ENCODE results near the gene GCC2. TPM values are rescaled to one million over a fixed set of nuclear protein-coding genes. Genes with fewer than 3 reads are reported as not detected.

Gene GCC2
- polyA plus RNA-seq, 1 of the 3 experiments (the other 2 are of a cell fraction), result 4.5 TPM

DNA sequence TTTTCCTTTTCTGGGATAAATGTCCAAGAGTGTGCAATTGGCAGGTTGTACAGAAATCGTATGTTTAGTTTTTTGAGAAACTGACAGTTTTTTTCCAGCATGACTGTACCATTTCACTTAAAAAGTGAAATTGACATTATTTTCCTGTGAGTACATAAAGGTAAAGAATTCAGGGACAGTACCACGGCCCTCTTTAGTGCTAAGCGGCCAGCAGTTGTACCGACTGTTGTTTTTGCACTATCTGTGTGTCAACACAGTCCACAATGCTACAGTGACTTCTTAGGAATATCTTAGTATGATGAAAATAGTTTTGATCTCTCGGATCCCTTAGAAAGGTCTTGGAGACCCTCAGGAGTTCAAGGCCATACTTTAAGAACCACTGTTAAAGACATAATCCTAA lies 87.9 kb downstream of the GCC2 start (continued):
- TF ChIP-seq NRF1 (IDR thresholded peaks at IDR 0.05; ENCODE audit: low read depth, low read length), result no peak
- TF ChIP-seq SIN3A (IDR thresholded peaks at IDR 0.05; ENCODE audit: borderline replicate concordance, low read depth, low read length), result no peak
- TF ChIP-seq YY1 (IDR thresholded peaks at IDR 0.05; ENCODE audit: low read depth), result no peak
- TF ChIP-seq MEF2A (IDR thresholded peaks at IDR 0.05; ENCODE audit: borderline replicate concordance, low read depth), result no peak
- TF ChIP-seq, protein P1, sequence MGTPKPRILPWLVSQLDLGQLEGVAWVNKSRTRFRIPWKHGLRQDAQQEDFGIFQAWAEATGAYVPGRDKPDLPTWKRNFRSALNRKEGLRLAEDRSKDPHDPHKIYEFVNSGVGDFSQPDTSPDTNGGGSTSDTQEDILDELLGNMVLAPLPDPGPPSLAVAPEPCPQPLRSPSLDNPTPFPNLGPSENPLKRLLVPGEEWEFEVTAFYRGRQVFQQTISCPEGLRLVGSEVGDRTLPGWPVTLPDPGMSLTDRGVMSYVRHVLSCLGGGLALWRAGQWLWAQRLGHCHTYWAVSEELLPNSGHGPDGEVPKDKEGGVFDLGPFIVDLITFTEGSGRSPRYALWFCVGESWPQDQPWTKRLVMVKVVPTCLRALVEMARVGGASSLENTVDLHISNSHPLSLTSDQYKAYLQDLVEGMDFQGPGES (IDR thresholded peaks at IDR 0.05; ENCODE audit: low read depth, low read length), result no peak

DNA sequence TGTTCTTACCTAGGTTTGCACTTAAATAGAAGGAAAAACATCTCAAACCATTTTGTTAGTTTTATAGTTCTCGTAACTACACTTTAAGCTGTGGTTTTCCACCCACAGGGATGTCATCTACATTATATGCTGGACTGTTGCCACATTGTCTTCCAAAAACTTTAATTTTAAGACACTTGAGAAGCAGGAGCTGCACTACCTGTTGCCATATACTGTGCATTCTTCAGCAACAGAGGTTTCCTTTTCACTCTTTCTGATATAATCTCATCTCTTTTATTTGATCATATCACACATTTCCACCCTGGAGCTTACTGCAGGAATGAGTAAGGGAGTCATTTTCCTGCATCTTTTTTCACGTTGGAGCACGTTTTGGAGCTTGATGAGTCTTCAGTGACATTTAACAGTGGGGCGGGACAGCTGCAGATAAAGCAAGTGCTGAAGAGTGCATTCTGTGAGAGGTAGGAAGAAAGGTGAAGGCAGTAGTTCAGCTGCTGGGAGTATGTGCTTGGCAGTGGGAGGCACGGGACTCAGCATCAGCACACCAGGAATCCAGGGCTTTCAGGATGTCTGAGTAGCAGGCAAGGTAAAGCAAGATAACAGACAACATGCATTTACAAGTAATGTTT lies 89.1 kb downstream of the GCC2 start:
- Histone ChIP-seq H3K9ac (no peak overlapping the region), H3K27me3 (ENCODE audit: insufficient read depth) (no peaks in the 10 kb centered on the region), H3K4me3 (ENCODE audit: low read depth in 2 of 2, low read length in 1 of 2) (no peak overlapping the region), H3K27ac (ENCODE audit: low read depth in 2 of 2, low read length in 1 of 2) (no peak overlapping the region), H3K4me2 (peak overlapping the region; percentile 8; the same call in 1 of the 2 replicates), H3K9me2 (no peaks in the 10 kb centered on the region), H3K79me2 (ENCODE audit: insufficient read depth) (peaks cover 89% of the 10 kb centered on the region), H2AFZ (ENCODE audit: low read depth) (no peak overlapping the region), H3K9me3 (no peaks in the 10 kb centered on the region), H3K36me3 (replicated peaks in 1 of 2; ENCODE audit: control insufficient read depth in 1 of 2, insufficient read depth in 2 of 2, low read length in 1 of 2) (peaks cover 0 to 7% of the 10 kb centered on the region in 2 experiments), H3F3A (replicated peaks; ENCODE audit: insufficient read depth) (peaks cover 12% of the 10 kb centered on the region), H3K4me1 (ENCODE audit: control insufficient read depth in 1 of 2, insufficient read depth in 2 of 2, low read depth in 1 of 2, low read length in 1 of 2) (peaks cover 12 to 15% of the 10 kb centered on the region in 2 experiments; a peak in 3 of 4 replicates), H4K20me1 (ENCODE audit: insufficient read depth) (peaks cover 74% of the 10 kb centered on the region)
- ChIA-PET POLR2A (no interaction called here), CTCF (interaction anchor here (0.8 kb wide), 1 partner anchor 98 kb away, joined by 3 read pairs; no protein-coding TSS in a partner anchor)
- 59% methylated on average over 5 of the region's 5 CpGs for WGBS (ENCODE audit: low lambda C conversion rate)
- no peak for TF ChIP-seq NFIC (IDR thresholded peaks at IDR 0.05; ENCODE audit: borderline replicate concordance)
- no peak for TF ChIP-seq POLR2AphosphoS5 (IDR thresholded peaks at IDR 0.05; ENCODE audit: low read depth, low read length)
- TF ChIP-seq MEF2A (IDR thresholded peaks at IDR 0.05; ENCODE audit: borderline replicate concordance, low read depth), result no peak
- no peak for TF ChIP-seq EP300 (IDR thresholded peaks at IDR 0.05; ENCODE audit: borderline replicate concordance in 1 of 2, low read depth in 1 of 2, low read length in 1 of 2)
- TF ChIP-seq, protein P1 (IDR thresholded peaks at IDR 0.05; ENCODE audit: low read depth, low read length), result no peak
- TF ChIP-seq, protein P2, sequence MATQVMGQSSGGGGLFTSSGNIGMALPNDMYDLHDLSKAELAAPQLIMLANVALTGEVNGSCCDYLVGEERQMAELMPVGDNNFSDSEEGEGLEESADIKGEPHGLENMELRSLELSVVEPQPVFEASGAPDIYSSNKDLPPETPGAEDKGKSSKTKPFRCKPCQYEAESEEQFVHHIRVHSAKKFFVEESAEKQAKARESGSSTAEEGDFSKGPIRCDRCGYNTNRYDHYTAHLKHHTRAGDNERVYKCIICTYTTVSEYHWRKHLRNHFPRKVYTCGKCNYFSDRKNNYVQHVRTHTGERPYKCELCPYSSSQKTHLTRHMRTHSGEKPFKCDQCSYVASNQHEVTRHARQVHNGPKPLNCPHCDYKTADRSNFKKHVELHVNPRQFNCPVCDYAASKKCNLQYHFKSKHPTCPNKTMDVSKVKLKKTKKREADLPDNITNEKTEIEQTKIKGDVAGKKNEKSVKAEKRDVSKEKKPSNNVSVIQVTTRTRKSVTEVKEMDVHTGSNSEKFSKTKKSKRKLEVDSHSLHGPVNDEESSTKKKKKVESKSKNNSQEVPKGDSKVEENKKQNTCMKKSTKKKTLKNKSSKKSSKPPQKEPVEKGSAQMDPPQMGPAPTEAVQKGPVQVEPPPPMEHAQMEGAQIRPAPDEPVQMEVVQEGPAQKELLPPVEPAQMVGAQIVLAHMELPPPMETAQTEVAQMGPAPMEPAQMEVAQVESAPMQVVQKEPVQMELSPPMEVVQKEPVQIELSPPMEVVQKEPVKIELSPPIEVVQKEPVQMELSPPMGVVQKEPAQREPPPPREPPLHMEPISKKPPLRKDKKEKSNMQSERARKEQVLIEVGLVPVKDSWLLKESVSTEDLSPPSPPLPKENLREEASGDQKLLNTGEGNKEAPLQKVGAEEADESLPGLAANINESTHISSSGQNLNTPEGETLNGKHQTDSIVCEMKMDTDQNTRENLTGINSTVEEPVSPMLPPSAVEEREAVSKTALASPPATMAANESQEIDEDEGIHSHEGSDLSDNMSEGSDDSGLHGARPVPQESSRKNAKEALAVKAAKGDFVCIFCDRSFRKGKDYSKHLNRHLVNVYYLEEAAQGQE (IDR thresholded peaks at IDR 0.05; ENCODE audit: low read depth, low read length), result no peak
- no peak for TF ChIP-seq FOSL2 (IDR thresholded peaks at IDR 0.05; ENCODE audit: borderline replicate concordance, low read depth)
- no peak for TF ChIP-seq YY1 (IDR thresholded peaks at IDR 0.05; ENCODE audit: low read depth)
- no peak for TF ChIP-seq FOXM1 (IDR thresholded peaks at IDR 0.05; ENCODE audit: low read depth)
- TF ChIP-seq NRF1 (IDR thresholded peaks at IDR 0.05; ENCODE audit: low read depth, low read length), result no peak
- TF ChIP-seq, protein P3, sequence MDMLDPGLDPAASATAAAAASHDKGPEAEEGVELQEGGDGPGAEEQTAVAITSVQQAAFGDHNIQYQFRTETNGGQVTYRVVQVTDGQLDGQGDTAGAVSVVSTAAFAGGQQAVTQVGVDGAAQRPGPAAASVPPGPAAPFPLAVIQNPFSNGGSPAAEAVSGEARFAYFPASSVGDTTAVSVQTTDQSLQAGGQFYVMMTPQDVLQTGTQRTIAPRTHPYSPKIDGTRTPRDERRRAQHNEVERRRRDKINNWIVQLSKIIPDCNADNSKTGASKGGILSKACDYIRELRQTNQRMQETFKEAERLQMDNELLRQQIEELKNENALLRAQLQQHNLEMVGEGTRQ (IDR thresholded peaks at IDR 0.05; ENCODE audit: borderline replicate concordance, low read depth, low read length), result no peak
- no peak for TF ChIP-seq TAF1 (IDR thresholded peaks at IDR 0.05; ENCODE audit: borderline replicate concordance, low read depth, low read length)
- no peak for TF ChIP-seq RCOR1 (IDR thresholded peaks at IDR 0.05; ENCODE audit: low read length)
- no peak for DNase-seq

All from SK-N-SH (cell line).